Diencephalon (tissue), 1 donor: Measurements from ENCODE around the gene GPATCH1. TPM values are rescaled to one million over a fixed set of nuclear protein-coding genes. Genes with fewer than 3 reads are reported as not detected.

Experiments used
- small RNA-seq: library from RNA; depleted of rRNA; stranded (forward); fragments of <200 nt; gene quantifications from one replicate; pipeline ENCODE3, GENCODE V24; 2014
- total RNA-seq: library from RNA; depleted of rRNA; stranded (reverse); fragments of >200 nt; gene quantifications from one replicate; pipeline ENCODE4 v1.2.3, GENCODE V29; 2014

The GPATCH1 gene, protein sequence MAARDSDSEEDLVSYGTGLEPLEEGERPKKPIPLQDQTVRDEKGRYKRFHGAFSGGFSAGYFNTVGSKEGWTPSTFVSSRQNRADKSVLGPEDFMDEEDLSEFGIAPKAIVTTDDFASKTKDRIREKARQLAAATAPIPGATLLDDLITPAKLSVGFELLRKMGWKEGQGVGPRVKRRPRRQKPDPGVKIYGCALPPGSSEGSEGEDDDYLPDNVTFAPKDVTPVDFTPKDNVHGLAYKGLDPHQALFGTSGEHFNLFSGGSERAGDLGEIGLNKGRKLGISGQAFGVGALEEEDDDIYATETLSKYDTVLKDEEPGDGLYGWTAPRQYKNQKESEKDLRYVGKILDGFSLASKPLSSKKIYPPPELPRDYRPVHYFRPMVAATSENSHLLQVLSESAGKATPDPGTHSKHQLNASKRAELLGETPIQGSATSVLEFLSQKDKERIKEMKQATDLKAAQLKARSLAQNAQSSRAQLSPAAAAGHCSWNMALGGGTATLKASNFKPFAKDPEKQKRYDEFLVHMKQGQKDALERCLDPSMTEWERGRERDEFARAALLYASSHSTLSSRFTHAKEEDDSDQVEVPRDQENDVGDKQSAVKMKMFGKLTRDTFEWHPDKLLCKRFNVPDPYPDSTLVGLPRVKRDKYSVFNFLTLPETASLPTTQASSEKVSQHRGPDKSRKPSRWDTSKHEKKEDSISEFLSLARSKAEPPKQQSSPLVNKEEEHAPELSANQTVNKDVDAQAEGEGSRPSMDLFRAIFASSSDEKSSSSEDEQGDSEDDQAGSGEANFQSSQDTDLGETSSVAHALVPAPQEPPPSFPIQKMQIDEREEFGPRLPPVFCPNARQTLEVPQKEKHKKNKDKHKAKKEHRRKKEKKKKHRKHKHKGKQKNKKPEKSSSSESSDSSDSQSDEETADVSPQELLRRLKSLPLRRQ
- 16.1 TPM for total RNA-seq

DNA sequence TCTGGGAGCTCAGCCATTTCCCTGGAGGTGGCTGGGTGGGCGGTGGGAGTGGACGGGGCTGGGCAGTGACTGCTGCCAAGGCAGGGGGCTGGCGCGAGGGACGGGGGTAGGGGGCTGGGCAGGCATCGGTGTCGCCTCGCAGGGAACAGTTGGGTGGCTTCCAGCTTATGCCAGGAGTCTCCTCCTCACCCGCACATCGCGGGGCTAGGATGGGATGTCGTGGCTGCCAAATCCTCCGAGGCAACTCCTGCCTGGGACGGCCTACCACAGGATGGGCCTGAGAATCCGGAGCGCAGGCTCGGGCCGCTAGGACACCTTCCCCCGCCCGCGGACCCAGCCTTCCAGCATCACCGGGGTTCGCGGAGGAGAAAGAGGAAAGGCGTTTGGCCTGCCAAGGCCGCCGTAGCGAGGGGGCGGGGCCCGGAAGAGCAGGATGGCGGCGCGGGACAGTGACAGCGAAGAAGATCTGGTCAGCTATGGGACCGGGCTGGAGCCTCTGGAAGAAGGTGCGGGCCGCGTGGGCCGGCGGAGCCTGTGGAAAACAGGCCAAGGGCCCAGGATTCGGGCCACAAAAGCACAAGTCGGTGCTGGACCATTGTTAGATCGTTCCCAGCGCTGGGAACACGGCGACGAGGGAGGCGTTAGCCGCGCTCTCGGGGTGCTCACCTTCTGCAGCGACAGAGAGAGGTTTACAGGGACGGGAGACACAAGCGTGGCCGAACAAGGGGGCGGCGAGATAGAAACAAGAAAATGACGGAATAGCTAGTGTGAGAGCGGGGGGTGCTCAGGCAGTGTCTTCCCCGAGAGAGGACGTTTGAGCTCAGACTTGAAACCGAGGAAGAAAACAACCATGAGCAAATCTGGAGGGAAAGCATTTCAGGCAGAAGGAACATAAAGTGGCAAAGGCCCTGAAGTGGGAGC is at the start of gene GPATCH1:
Gene GPATCH1 (plus strand): TSS at position 421 of the 921 bp plus-strand sequence. CDS start 13 bp downstream, at position 434.

DNA sequence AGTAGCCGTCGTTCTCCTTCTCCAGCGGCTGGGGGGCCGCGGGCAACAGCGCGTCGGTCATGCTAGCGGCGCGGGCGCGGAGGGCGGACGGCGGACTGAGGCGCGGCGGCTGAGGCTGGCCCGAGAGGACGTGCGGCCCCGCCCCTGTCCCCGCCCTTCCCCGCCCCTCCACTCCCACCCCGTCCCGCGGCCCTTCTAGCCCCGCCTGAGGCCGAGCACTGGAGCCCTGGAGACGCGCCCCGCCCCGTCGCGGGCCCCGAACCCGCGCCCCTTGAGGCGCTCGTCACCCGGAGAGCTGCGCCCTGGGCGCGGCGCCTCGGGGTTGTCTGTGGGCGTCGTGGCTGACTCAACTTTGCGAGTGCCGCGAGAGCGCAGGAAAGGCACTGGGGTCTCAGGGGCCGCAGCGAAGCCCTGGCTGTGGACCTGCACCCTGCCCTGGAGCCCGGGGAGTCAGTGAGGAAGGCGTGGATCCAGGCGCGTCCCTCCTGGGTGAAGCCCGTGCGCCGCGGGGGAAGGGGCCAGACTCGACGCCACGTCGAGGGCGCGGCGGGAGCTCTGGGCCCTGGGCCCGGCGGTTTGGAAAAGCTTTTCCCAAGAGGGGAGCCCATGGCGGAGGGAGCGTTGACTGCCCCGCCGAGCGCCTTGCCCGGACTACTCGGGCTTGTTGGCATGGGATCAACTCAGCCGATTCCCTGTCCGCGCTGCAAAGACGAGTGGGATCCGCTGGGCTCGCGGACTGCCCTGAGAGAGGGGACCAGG is 16.0 kb upstream of the GPATCH1 start, which contains the start of gene RHPN2:
Gene RHPN2 (minus strand): TSS at position 97 of the 759 bp plus-strand sequence. CDS start 36 bp downstream, at position 61.

DNA sequence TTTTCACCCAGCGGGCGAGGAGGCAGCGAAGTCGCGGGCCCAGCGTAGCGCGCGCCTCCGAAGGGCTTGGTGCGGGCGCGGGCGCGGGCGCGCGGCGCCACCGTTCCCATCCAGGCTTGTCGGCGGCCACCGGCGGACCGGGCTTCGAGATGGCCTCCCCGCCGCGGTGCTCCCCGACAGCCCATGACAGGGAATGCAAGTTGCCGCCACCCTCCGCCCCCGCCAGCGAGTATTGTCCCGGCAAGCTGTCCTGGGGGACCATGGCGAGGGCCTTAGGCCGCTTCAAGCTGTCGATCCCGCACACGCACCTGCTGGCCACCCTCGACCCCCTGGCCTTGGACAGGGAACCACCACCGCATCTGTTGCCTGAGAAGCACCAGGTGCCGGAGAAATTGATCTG is 51.0 kb downstream of the GPATCH1 start, which contains the start of gene WDR88:
Gene WDR88 (plus strand): TSS at position 94 of the 400 bp plus-strand sequence. CDS start 56 bp downstream, at position 150.

Small RNA genes lying within 50 kb of the gene (small RNA-seq; reads per million reads assigned to genes)
- gene AC008521.1 = not detected
- gene AC008521.2 = not detected

Other genes with a start within 250 kb of the GPATCH1 start
- gene SLC7A9, start 211.4 kb upstream of the GPATCH1 start, total RNA-seq = 0.69 TPM
- 26.8 TPM for gene CEP89, start 109.2 kb upstream of the GPATCH1 start, total RNA-seq
- gene FAAP24, start 108.9 kb upstream of the GPATCH1 start, total RNA-seq = 1.4 TPM
- gene RHPN2, start 16.3 kb upstream of the GPATCH1 start, total RNA-seq = 5.1 TPM
- not detected for gene WDR88, start 50.9 kb downstream of the GPATCH1 start, total RNA-seq
- 71.3 TPM for gene LRP3, start 113.1 kb downstream of the GPATCH1 start, total RNA-seq
- gene SLC7A10, start 144.7 kb downstream of the GPATCH1 start, total RNA-seq = 5.5 TPM
- gene CEBPA, start 221.4 kb downstream of the GPATCH1 start, total RNA-seq = 4.8 TPM